Mammary epithelial cell (primary cell): ENCODE measurements around the gene MYCN.

Experiments used
- EZH2 ChIP-seq: IDR thresholded peaks from 2 replicates; pipeline ENCODE4 v1.6.1; 2012; ENCODE audit warnings: low read length, inconsistent platforms, borderline replicate concordance
- TF ChIP-seq, protein P1 (sequence below), 2 donors: IDR thresholded peaks in 1 of 2; conservative IDR thresholded peaks in 1 of 2; 2 replicates each; pipeline ENCODE4 v1.5.1; 2011 to 2012; ENCODE audit warnings: inconsistent platforms in 2 of 2, low read length in 2 of 2, mild to moderate bottlenecking in 2 of 2, control low read depth in 1 of 2, low read depth in 1 of 2; ENCODE audit not compliant: insufficient read depth in 1 of 2; ENCODE audit errors: extremely low read depth in 1 of 2

GRCh38 chr2:15979051-15979758 is 38.9 kb downstream of the MYCN start:
- TF ChIP-seq, protein P1, sequence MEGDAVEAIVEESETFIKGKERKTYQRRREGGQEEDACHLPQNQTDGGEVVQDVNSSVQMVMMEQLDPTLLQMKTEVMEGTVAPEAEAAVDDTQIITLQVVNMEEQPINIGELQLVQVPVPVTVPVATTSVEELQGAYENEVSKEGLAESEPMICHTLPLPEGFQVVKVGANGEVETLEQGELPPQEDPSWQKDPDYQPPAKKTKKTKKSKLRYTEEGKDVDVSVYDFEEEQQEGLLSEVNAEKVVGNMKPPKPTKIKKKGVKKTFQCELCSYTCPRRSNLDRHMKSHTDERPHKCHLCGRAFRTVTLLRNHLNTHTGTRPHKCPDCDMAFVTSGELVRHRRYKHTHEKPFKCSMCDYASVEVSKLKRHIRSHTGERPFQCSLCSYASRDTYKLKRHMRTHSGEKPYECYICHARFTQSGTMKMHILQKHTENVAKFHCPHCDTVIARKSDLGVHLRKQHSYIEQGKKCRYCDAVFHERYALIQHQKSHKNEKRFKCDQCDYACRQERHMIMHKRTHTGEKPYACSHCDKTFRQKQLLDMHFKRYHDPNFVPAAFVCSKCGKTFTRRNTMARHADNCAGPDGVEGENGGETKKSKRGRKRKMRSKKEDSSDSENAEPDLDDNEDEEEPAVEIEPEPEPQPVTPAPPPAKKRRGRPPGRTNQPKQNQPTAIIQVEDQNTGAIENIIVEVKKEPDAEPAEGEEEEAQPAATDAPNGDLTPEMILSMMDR (conservative IDR thresholded peaks at IDR 0.05 in 1 of 2, IDR thresholded peaks at IDR 0.05 in 1 of 2; ENCODE audit: extremely low read depth in 1 of 2, insufficient read depth in 1 of 2, low read depth in 1 of 2, low read length in 2 of 2): no peak
- no peak for TF ChIP-seq EZH2
